ENCODE measurements around the gene GEMIN4. TPM values are rescaled to one million over a fixed set of nuclear protein-coding genes. Genes with fewer than 3 reads are reported as not detected.

Gene GEMIN4
- total and polyA plus RNA-seq, 8 donors, result 6.3 to 13.1 (median 8.0) TPM

DNA sequence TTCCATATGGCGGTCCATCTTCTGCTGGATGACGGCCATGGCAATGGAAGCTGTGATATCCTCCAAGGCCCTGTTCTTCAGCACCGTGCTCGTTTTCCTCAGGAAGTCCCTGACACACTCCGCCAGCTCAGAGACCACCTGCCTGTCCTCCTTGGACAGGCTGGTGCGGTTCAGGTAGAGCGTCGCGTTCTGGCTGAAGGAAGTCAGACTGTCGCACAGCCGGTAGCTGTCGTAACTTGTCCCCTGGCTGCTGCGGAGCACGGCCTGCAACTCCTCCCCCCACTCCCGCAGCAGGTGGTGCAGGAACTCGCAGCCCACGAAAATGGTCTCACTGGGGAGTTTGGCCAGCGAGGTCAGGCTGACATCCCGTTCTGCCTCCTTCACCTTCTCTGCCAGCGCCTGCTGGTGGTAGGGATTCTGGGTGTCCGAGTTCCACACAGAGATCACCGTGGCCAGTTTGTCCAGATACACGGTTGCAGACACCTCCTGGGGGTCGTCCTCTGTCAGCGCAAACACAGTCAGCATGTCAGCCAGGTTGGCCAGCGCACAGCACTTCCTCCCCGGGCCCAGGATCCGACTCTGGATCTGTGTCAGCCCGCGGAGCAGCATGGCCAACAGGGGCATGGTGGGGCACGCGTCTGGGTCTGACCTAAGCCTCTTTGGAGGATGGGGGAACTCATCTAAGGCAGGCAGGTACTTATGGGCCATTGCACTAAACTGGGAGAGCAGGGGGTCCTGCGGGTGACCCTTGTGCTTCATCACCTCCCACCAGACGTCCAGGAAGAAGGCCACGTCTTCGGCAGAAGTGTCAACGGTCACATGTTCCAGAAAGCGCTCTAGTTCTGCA, 5.1 kb downstream of the GEMIN4 start:
- no peaks in the 10 kb centered on the region for H3K9me3 ChIP-seq
- ATAC-seq (no peak), FAIRE-seq (no peak), DNase-seq (no peak)
- TF ChIP-seq, protein P1, sequence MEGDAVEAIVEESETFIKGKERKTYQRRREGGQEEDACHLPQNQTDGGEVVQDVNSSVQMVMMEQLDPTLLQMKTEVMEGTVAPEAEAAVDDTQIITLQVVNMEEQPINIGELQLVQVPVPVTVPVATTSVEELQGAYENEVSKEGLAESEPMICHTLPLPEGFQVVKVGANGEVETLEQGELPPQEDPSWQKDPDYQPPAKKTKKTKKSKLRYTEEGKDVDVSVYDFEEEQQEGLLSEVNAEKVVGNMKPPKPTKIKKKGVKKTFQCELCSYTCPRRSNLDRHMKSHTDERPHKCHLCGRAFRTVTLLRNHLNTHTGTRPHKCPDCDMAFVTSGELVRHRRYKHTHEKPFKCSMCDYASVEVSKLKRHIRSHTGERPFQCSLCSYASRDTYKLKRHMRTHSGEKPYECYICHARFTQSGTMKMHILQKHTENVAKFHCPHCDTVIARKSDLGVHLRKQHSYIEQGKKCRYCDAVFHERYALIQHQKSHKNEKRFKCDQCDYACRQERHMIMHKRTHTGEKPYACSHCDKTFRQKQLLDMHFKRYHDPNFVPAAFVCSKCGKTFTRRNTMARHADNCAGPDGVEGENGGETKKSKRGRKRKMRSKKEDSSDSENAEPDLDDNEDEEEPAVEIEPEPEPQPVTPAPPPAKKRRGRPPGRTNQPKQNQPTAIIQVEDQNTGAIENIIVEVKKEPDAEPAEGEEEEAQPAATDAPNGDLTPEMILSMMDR (IDR thresholded peaks at IDR 0.05), result no peak
- no peak overlapping the region for H3K27ac ChIP-seq
- H3K27me3 ChIP-seq, result no peaks in the 10 kb centered on the region
- peaks cover 0 to 7% (median 7%) of the 10 kb centered on the region in 3 donors for H3K4me1 ChIP-seq
- WGBS, 2 donors, result 93 to 94% methylated on average over 38 of the region's 38 CpGs
- peaks cover 0 to 31% (median 21%) of the 10 kb centered on the region in 3 donors for H3K36me3 ChIP-seq
- no peak overlapping the region for H3K4me3 ChIP-seq
- intact Hi-C loops (cut with DNase I), result no loop called here

DNA sequence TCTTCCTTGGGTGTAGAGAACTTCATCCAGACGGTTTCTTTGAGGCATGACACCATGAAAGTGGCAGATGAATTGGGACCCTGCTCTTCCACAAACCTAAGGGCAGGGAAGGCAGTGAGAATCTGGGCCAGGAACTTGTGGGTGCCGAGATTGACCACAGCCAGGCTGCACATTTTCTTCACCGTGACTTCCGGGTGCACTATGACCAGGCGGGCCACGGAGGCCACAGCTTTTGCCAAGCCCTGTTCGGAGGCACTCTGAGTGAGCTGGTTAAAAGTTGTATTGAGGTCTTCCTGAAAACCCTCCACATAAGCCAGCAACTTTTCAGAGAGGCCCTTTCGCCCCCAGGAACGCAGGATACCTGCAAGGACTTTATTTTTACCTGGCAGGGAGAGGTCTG, 5.9 kb downstream of the GEMIN4 start:
- intact Hi-C loops (cut with DNase I), result no loop called here
- TF ChIP-seq, protein P1 (IDR thresholded peaks at IDR 0.05), result no peak
- WGBS, 2 donors, result 90 to 94% methylated on average over 9 of the region's 9 CpGs
- ATAC-seq (no peak), FAIRE-seq (no peak), DNase-seq (no peak)
- Histone ChIP-seq H3K27me3 (no peaks in the 10 kb centered on the region), H3K27ac (no peak overlapping the region), H3K4me1 (peaks cover 0 to 6% (median 6%) of the 10 kb centered on the region in 3 donors), H3K36me3 (peaks cover 0 to 31% (median 21%) of the 10 kb centered on the region in 3 donors), H3K4me3 (no peak overlapping the region), H3K9me3 (no peaks in the 10 kb centered on the region)

DNA sequence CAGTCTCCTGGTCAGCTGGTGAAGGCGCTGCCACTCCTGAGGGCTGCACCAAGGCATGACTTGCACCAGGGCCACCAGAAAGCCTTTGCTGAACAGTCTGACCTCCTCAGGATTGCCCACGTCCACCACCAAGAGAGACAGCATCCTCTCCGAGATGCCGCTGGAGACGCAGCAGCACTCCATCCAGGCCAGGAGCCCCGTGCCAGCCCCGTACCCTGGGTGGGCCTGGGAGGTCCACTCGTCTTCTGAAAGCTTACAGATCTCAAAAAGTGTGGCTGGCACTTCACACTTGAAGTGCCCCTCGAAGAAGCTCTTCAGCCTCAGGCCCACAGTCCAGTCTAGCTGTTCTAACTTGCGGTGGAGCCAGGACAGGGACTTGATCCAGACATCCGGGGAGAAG, 6.7 kb downstream of the GEMIN4 start:
- TF ChIP-seq, protein P1 (IDR thresholded peaks at IDR 0.05), result no peak
- intact Hi-C loops (cut with DNase I), result no loop called here

DNA sequence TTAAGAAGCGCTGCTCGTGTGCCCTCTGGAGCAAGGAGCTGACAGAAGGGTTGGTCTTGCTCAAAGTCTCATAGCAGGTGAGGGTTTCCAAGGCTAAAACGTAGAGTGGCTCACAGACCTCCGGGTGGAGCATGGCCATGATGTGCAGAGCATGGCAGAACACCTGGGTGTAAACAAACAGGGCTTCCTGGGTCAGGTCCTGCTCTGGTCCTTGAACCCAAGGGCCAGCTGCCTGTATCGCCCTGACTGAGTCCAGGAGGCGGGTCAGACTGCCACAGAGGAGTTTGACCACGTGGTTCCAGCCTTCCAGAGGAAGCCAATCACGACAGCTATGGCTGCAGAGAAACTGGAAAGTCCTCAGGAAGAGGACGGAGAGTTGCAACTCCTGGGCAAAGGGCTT, 7.1 kb downstream of the GEMIN4 start:
- ATAC-seq (no peak), DNase-seq (no peak), FAIRE-seq (no peak)
- TF ChIP-seq, protein P1 (IDR thresholded peaks at IDR 0.05), result no peak
- Histone ChIP-seq H3K9me3 (no peaks in the 10 kb centered on the region), H3K36me3 (peaks cover 0 to 31% (median 21%) of the 10 kb centered on the region in 3 donors), H3K4me3 (no peak overlapping the region), H3K4me1 (no peaks in the 10 kb centered on the region), H3K27ac (no peak overlapping the region), H3K27me3 (no peaks in the 10 kb centered on the region)
- 77 to 80% methylated on average over 9 of the region's 9 CpGs for WGBS, 2 donors
- intact Hi-C loops (cut with DNase I), result no loop called here

More for the DNA sequence above, 6.7 kb downstream of the GEMIN4 start:
- 92 to 95% methylated on average over 11 of the region's 11 CpGs for WGBS, 2 donors
- no peak overlapping the region for H3K4me3 ChIP-seq
- H3K4me1 ChIP-seq, result no peaks in the 10 kb centered on the region
- H3K36me3 ChIP-seq, result peaks cover 0 to 31% (median 21%) of the 10 kb centered on the region in 3 donors
- H3K27me3 ChIP-seq, result no peaks in the 10 kb centered on the region
- no peak overlapping the region for H3K27ac ChIP-seq
- FAIRE-seq (no peak), ATAC-seq (no peak), DNase-seq (no peak)
- no peaks in the 10 kb centered on the region for H3K9me3 ChIP-seq

DNA sequence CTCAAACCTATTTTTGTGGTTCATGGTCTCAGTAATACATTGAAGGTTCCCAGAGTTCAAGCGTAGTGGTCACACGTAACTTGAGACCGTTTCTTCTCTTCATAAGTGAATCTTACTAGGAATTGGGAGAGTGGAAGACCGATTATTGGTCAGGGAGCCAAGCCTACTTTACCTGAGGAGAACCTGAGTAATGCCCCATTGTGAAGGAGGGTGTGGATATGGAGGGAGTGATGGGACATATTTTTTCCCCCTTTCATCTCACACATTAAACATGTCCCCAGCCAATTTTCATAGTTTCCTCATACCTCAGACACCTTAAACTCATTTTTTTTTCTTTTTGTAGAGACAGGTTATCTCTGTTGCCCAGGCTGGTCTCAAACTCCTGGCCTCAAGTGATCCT, 8.9 kb downstream of the GEMIN4 start:
- Histone ChIP-seq H3K27ac (no peak overlapping the region), H3K27me3 (no peaks in the 10 kb centered on the region), H3K9me3 (no peaks in the 10 kb centered on the region), H3K4me3 (no peak overlapping the region), H3K36me3 (peaks cover 0 to 31% (median 21%) of the 10 kb centered on the region in 3 donors), H3K4me1 (no peaks in the 10 kb centered on the region)
- intact Hi-C loops (cut with DNase I), result no loop called here
- TF ChIP-seq, protein P1 (IDR thresholded peaks at IDR 0.05), result no peak
- DNase-seq, result no peak
- FAIRE-seq, result no peak
- ATAC-seq, result no peak
- WGBS, 2 donors, result 92 to 94% methylated on average over 4 of the region's 4 CpGs
